ENCODE data around the gene NLN. TPM values are rescaled to one million over a fixed set of nuclear protein-coding genes. Genes with fewer than 3 reads are reported as not detected.
A peak's percentile ranks its signal among the peaks of the same experiment; 100 is the strongest.

Gene NLN
- total RNA-seq, 4 donors from 2014 or later = 2.2 to 17.3 (median 9.8) TPM

DNA sequence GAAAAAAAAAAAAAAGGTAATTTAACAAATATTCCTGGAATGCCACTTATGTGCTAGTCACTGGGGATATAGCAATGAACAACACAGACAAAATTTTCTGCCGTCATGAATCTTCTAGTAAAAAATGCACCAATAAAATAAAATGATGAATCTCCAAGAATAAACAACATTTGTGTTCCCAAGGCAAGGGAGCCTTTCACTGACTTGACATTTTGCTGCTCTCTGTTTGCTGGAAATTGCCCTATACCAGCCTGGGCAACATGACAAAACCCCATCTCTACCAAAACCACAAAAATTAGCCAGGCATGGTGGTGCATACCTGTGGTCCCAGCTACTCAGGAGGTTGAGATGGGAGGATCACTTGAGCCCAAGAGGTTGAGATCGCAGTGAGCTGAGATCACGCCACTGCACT is 139.8 kb downstream of the NLN start:
- H3K9me3 ChIP-seq = no peaks in the 10 kb centered on the region
- no peak overlapping the region for H3K27ac ChIP-seq
- TF ChIP-seq CTCF (IDR thresholded peaks at IDR 0.05) (no peak), POLR2A (IDR thresholded peaks at IDR 0.05) (no peak)
- H3K4me1 ChIP-seq = no peaks in the 10 kb centered on the region
- H3K27me3 ChIP-seq = no peaks in the 10 kb centered on the region
- no peak overlapping the region for H3K4me3 ChIP-seq
- no peaks in the 10 kb centered on the region for H3K36me3 ChIP-seq
- DNase-seq = no peak

- H3K27me3 ChIP-seq = no peaks in the 10 kb centered on the region
- H3K36me3 ChIP-seq = no peaks in the 10 kb centered on the region
Observed at GRCh38 chr5:65862384-65862783, 140.4 kb downstream of the NLN start.

GRCh38 chr5:65863747-65864146 is 141.7 kb downstream of the NLN start:
- DNase-seq = no peak
- H3K9me3 ChIP-seq = no peaks in the 10 kb centered on the region
- H3K27ac ChIP-seq = no peak overlapping the region
- no peak overlapping the region for H3K4me3 ChIP-seq
- H3K36me3 ChIP-seq = no peaks in the 10 kb centered on the region
- no peaks in the 10 kb centered on the region for H3K4me1 ChIP-seq
- H3K27me3 ChIP-seq = no peaks in the 10 kb centered on the region
- TF ChIP-seq CTCF (IDR thresholded peaks at IDR 0.05) (no peak), POLR2A (IDR thresholded peaks at IDR 0.05) (no peak)

More at GRCh38 chr5:65862384-65862783, 140.4 kb downstream of the NLN start:
- no peaks in the 10 kb centered on the region for H3K4me1 ChIP-seq
- H3K27ac ChIP-seq = no peak overlapping the region
- DNase-seq = no peak
- TF ChIP-seq CTCF (IDR thresholded peaks at IDR 0.05) = no peak
- H3K4me3 ChIP-seq = no peak overlapping the region
- H3K9me3 ChIP-seq = no peaks in the 10 kb centered on the region

GRCh38 chr5:65866837-65867521 is 145.0 kb downstream of the NLN start:
- H3K4me1 ChIP-seq = no peaks in the 10 kb centered on the region
- H3K9me3 ChIP-seq = no peaks in the 10 kb centered on the region
- no peak for TF ChIP-seq POLR2A (IDR thresholded peaks at IDR 0.05)
- TF ChIP-seq CTCF (IDR thresholded peaks at IDR 0.05) = no peak
- no peaks in the 10 kb centered on the region for H3K36me3 ChIP-seq
- H3K27me3 ChIP-seq = no peaks in the 10 kb centered on the region
- no peak for DNase-seq
- H3K27ac ChIP-seq = peak overlapping the region in 2 of 4 donors; percentile 6 to 14
- no peak overlapping the region for H3K4me3 ChIP-seq

DNA sequence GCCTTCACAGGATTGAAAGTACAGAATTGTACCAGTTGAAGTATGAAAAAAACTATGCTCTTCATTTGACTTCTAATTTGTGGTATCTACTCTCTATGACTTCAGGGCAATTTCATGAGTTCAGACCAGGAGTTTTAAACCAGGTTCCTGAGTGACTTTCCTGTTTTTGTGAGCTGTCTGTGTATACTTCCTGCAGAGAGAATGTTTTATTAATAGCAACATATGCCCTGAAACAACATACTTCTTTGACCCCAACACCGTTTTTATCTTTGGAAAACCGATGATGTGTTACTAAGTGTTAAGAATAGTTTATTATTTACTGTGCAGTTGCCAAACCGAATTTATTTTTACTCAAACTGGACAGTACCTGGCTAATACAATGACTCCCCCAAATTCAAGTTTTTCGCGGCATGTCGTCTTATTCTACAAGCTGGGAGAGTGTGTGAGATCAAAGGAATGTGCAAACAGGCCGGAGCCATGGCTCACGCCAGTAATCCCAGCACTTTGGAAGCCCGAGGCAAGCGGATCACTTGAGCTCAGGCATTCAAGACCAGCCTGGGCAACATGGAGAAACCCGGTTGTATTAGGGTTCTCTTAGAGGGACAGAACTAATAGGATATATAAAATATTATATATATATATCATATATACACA is 145.7 kb downstream of the NLN start:
- no peaks in the 10 kb centered on the region for H3K27me3 ChIP-seq
- no peak for TF ChIP-seq POLR2A (IDR thresholded peaks at IDR 0.05)
- TF ChIP-seq CTCF (IDR thresholded peaks at IDR 0.05) = no peak
- DNase-seq = no peak
- H3K4me1 ChIP-seq = no peaks in the 10 kb centered on the region
- no peaks in the 10 kb centered on the region for H3K9me3 ChIP-seq
- peak overlapping the region in 1 of 4 donors; percentile 6 for H3K27ac ChIP-seq
- H3K36me3 ChIP-seq = no peaks in the 10 kb centered on the region
- H3K4me3 ChIP-seq = no peak overlapping the region

All from Peyer's patch (tissue), 4 donors.